Activated CD8-positive, alpha-beta T cell treated with anti-CD3 and anti-CD28 coated beads for 36 hours (primary cell): ENCODE results near the gene DDX17. TPM values are rescaled to one million over a fixed set of nuclear protein-coding genes. Genes with fewer than 3 reads are reported as not detected.
A peak's percentile ranks its signal among the peaks of the same experiment; 100 is the strongest.

Experiments used
- ATAC-seq: fragments of 200-7000 bp; cut with Tn5 transposase; one replicate; pipeline ENCODE4 v1.10.0; 2021; ENCODE audit warnings: mild to moderate bottlenecking, moderate library complexity
- CTCF ChIA-PET: fragments of 350-600 bp; sonication (Branson Sonifier 250); formaldehyde crosslinking; loops from one replicate; lab custom pipeline; 2021; ENCODE audit warnings: antibody characterized with exemption; lab: Charles Lee
- POLR2A ChIA-PET: fragments of 350-600 bp; sonication (Branson Sonifier 250); formaldehyde crosslinking; loops from one replicate; lab custom pipeline; 2021; ENCODE audit warnings: antibody characterized with exemption; lab: Charles Lee
- DNase-seq: peaks from one replicate; pipeline ENCODE4 v3.0.0-alpha.2; 2020
- H3K27ac Mint-ChIP-seq: one replicate; pipeline ENCODE4 v1.8.0; 2021; ENCODE audit warnings: mild to moderate bottlenecking, mixed read lengths
- H3K27me3 Mint-ChIP-seq: one replicate; pipeline ENCODE4 v1.8.0; 2021; ENCODE audit warnings: mixed read lengths
- H3K36me3 Mint-ChIP-seq: one replicate; pipeline ENCODE4 v1.8.0; 2021; ENCODE audit warnings: low read depth, mixed read lengths
- H3K4me1 Mint-ChIP-seq: one replicate; pipeline ENCODE4 v1.8.0; 2021; ENCODE audit warnings: low read depth, mixed read lengths
- H3K4me3 Mint-ChIP-seq: one replicate; pipeline ENCODE4 v1.8.0; 2021; ENCODE audit warnings: mild to moderate bottlenecking, moderate library complexity, mixed read lengths
- H3K9me3 Mint-ChIP-seq: one replicate; pipeline ENCODE4 v1.8.0; 2021; ENCODE audit warnings: mixed read lengths
- CTCF ChIP-seq: fragments of 200-600 bp; IDR thresholded peaks from one replicate; pipeline ENCODE4 v1.8.0; 2022; ENCODE audit warnings: antibody characterized with exemption, mild to moderate bottlenecking
- intact Hi-C: fragments of 100-400 bp; cut with micrococcal nuclease; formaldehyde crosslinking; loops from one replicate; pipeline ENCODE4 v1.10.0; 2022
- total RNA-seq, 2 experiments: library from RNA; stranded (reverse); gene quantifications; one replicate each; pipeline ENCODE4 v1.2.3, GENCODE V29; 2021

Gene DDX17
- total RNA-seq, 2 experiments from 2014 or later, result 320 to 334 TPM

- peaks cover 88% of the 10 kb centered on the region for H3K36me3 Mint-ChIP-seq
- ATAC-seq, result no peak
- peaks cover 68% of the 10 kb centered on the region for H3K4me1 Mint-ChIP-seq
- intact Hi-C loops, result no loop called here
- DNase-seq, result no peak
- H3K9me3 Mint-ChIP-seq, result no peaks in the 10 kb centered on the region
- no peaks in the 10 kb centered on the region for H3K27me3 Mint-ChIP-seq
- ChIA-PET CTCF (interaction anchor here (0.9 kb wide), 1 partner anchor 9 kb away, joined by 3 read pairs; no protein-coding TSS in a partner anchor), POLR2A (interaction anchor here (0.8 to 7.4 kb wide), 7 partner anchors 8 to 93 kb away, joined by 3 to 43 read pairs (median 7); partner anchors contain the start of gene KDELR3)
- H3K4me3 Mint-ChIP-seq, result no peak overlapping the region
- peak overlapping the region; percentile 89 for H3K27ac Mint-ChIP-seq
- no peak for TF ChIP-seq CTCF
Measured at GRCh38 chr22:38490475-38490874, 15.6 kb downstream of the DDX17 start.

GRCh38 chr22:38489561-38490145, 16.5 kb downstream of the DDX17 start:
- no peaks in the 10 kb centered on the region for H3K9me3 Mint-ChIP-seq
- TF ChIP-seq CTCF, result no peak
- intact Hi-C loops, result no loop called here
- H3K4me3 Mint-ChIP-seq, result no peak overlapping the region
- ATAC-seq (no peak), DNase-seq (no peak)
- ChIA-PET CTCF (no interaction called here), POLR2A (interaction anchor here (0.6 to 7.4 kb wide), 8 partner anchors 9 to 315 kb away, joined by 3 to 43 read pairs (median 6); partner anchors contain the start of gene KDELR3)
- H3K27me3 Mint-ChIP-seq, result no peaks in the 10 kb centered on the region
- peak overlapping the region; percentile 89 for H3K27ac Mint-ChIP-seq
- peaks cover 68% of the 10 kb centered on the region for H3K4me1 Mint-ChIP-seq
- peaks cover 85% of the 10 kb centered on the region for H3K36me3 Mint-ChIP-seq

- POLR2A ChIA-PET, result interaction anchor here (1.0 to 7.4 kb wide), 5 partner anchors 9 to 619 kb away, joined by 3 to 43 read pairs (median 4); no protein-coding TSS in a partner anchor
- H3K27ac Mint-ChIP-seq, result peak overlapping the region; percentile 30
- H3K9me3 Mint-ChIP-seq, result no peaks in the 10 kb centered on the region
- H3K36me3 Mint-ChIP-seq, result peaks cover 85% of the 10 kb centered on the region
- peaks cover 67% of the 10 kb centered on the region for H3K4me1 Mint-ChIP-seq
- ATAC-seq (no peak), DNase-seq (no peak)
- CTCF ChIA-PET, result interaction anchor here (0.9 kb wide), 1 partner anchor 83 kb away, joined by 3 read pairs; no protein-coding TSS in a partner anchor
- intact Hi-C loops, result no loop called here
- TF ChIP-seq CTCF, result no peak
- H3K27me3 Mint-ChIP-seq, result no peaks in the 10 kb centered on the region
- H3K4me3 Mint-ChIP-seq, result no peak overlapping the region
Measured at GRCh38 chr22:38489142-38489541, 17.0 kb downstream of the DDX17 start.

GRCh38 chr22:38487946-38488345, 18.2 kb downstream of the DDX17 start:
- Mint-ChIP-seq H3K36me3 (peaks cover 85% of the 10 kb centered on the region), H3K4me3 (no peak overlapping the region), H3K27ac (peak overlapping the region; percentile 80), H3K27me3 (no peaks in the 10 kb centered on the region), H3K4me1 (peaks cover 70% of the 10 kb centered on the region), H3K9me3 (no peaks in the 10 kb centered on the region)
- intact Hi-C loops, result no loop called here
- ATAC-seq (peak; percentile 31), DNase-seq (no peak)
- POLR2A ChIA-PET, result interaction anchor here (0.8 to 7.4 kb wide), 4 partner anchors 10 to 618 kb away, joined by 3 to 43 read pairs (median 4); no protein-coding TSS in a partner anchor
- no peak for TF ChIP-seq CTCF
- CTCF ChIA-PET, result interaction anchor here (0.9 to 1.0 kb wide), 2 partner anchors 83 to 84 kb away, joined by 3 read pairs; no protein-coding TSS in a partner anchor

- DNase-seq, result no peak
- ATAC-seq, result peak; percentile 32
- Mint-ChIP-seq H3K27ac (no peak overlapping the region), H3K27me3 (no peaks in the 10 kb centered on the region), H3K4me1 (peaks cover 59% of the 10 kb centered on the region), H3K4me3 (no peak overlapping the region), H3K36me3 (peaks cover 85% of the 10 kb centered on the region), H3K9me3 (no peaks in the 10 kb centered on the region)
- no peak for TF ChIP-seq CTCF
- intact Hi-C loops, result no loop called here
- CTCF ChIA-PET, result interaction anchor here (0.8 to 0.9 kb wide), 2 partner anchors 10 to 86 kb away, joined by 3 read pairs; no protein-coding TSS in a partner anchor
- POLR2A ChIA-PET, result interaction anchor here (0.9 to 7.4 kb wide), 3 partner anchors 11 to 77 kb away, joined by 3 to 43 read pairs (median 3); no protein-coding TSS in a partner anchor
Measured at GRCh38 chr22:38485783-38486182, 20.3 kb downstream of the DDX17 start.
